H1 (cell line): ENCODE measurements around the gene TBC1D22A. TPM values are rescaled to one million over a fixed set of nuclear protein-coding genes. Genes with fewer than 3 reads are reported as not detected.

Experiments
- BCL11A ChIP-seq, 2 experiments: IDR thresholded peaks; one replicate each; pipeline ENCODE4 v1.6.1; 2011; ENCODE audit warnings: low read depth in 2 of 2, low read length in 2 of 2, mild to moderate bottlenecking in 2 of 2
- CHD2 ChIP-seq: IDR thresholded peaks from 2 replicates; pipeline ENCODE4 v1.6.1; 2012; ENCODE audit warnings: low read length, improper control_type of control experiment
- CHD7 ChIP-seq: fragments of 300-600 bp; sonication (generic); IDR thresholded peaks from 2 replicates; pipeline ENCODE4 v1.7.1; 2012; ENCODE audit warnings: low read length, moderate library complexity, mild to moderate bottlenecking, inconsistent platforms; ENCODE audit not compliant: insufficient replicate concordance
- CTCF ChIP-seq, 3 experiments: IDR thresholded peaks; 1 replicate in 2 of 3; 2 replicates in 1 of 3; pipeline versions ENCODE4 v1.5.1 to v1.6.1; 2011; ENCODE audit warnings: low read length in 3 of 3, mild to moderate bottlenecking in 3 of 3, inconsistent platforms in 2 of 3, low read depth in 1 of 3, moderate library complexity in 1 of 3; ENCODE audit not compliant: insufficient read depth in 1 of 3; ENCODE audit errors: control extremely low read depth in 1 of 3
- EGR1 ChIP-seq: IDR thresholded peaks from 2 replicates; pipeline ENCODE4 v1.6.1; 2011; ENCODE audit warnings: low read depth, low read length, borderline replicate concordance
- JUN ChIP-seq: IDR thresholded peaks from 2 replicates; pipeline ENCODE4 v1.6.1; 2011; ENCODE audit warnings: low read depth, mild to moderate bottlenecking, improper control_type of control experiment, low read length
- JUND ChIP-seq: IDR thresholded peaks from 2 replicates; pipeline ENCODE4 v1.6.1; 2011; ENCODE audit warnings: mild to moderate bottlenecking, improper control_type of control experiment, low read length
- KDM5A ChIP-seq: fragments of 200-600 bp; IDR thresholded peaks from 2 replicates; pipeline ENCODE4 v1.7.1; 2012; ENCODE audit warnings: mild to moderate bottlenecking, low read length, inconsistent platforms, mixed read lengths
- POU5F1 ChIP-seq: IDR thresholded peaks from 2 replicates; pipeline ENCODE4 v1.6.1; 2011; ENCODE audit warnings: low read depth, mild to moderate bottlenecking, low read length, moderate library complexity
- SAP30 ChIP-seq: fragments of 300-600 bp; sonication (generic); IDR thresholded peaks from 2 replicates; pipeline ENCODE4 v1.7.1; 2012; ENCODE audit warnings: low read length, moderate library complexity, mild to moderate bottlenecking, inconsistent platforms; ENCODE audit not compliant: insufficient read depth, insufficient replicate concordance
- polyA plus RNA-seq, 7 experiments: library from polyadenylated mRNA; depleted of rRNA in 3 of 7; stranded (reverse) in 5 of 7; unstranded in 2 of 7; fragments of >200 nt in 5 of 7; fragments of 200-250 nt in 2 of 7; gene quantifications; 1 replicate in 5 of 7; 2 replicates in 1 of 7; 4 replicates in 1 of 7; pipeline versions ENCODE4 v1.2.1 to v1.2.3, GENCODE V29; 2011 to 2013; ENCODE audit warnings: missing spikeins in 2 of 7, mixed read lengths in 2 of 7
- total RNA-seq: library from RNA; stranded (reverse); fragmentation: NEBNext Ultra II Directional; extraction: Animal tissue kit (Norgen Biotek cat#: 25700); gene quantifications from 2 replicates; pipeline ENCODE4 v1.2.1, GENCODE V29; 2021

TBC1D22A gene
- total and polyA plus RNA-seq, 2 of the 8 experiments (the other 6 are each of a cell fraction or from before 2014, with no cell fraction given) = 11.9 to 18.4 TPM

- TF ChIP-seq CHD7 = no peak
- no peak for TF ChIP-seq KDM5A
- TF ChIP-seq SAP30 = no peak
- no peak for TF ChIP-seq EGR1
- no peak for TF ChIP-seq CHD2
- TF ChIP-seq JUND = no peak
- no peak for TF ChIP-seq JUN
- no peak for TF ChIP-seq CTCF (IDR thresholded peaks at IDR 0.05; ENCODE audit: control extremely low read depth in 1 of 3, insufficient read depth in 1 of 3, low read depth in 1 of 3, low read length in 3 of 3)
- TF ChIP-seq POU5F1 = no peak
- TF ChIP-seq BCL11A (IDR thresholded peaks at IDR 0.05; ENCODE audit: low read depth in 2 of 2, low read length in 2 of 2) = no peak
These were observed 81.4 kb downstream of the TBC1D22A start (continued) for GRCh38 chr22:46843821-46844255.
